ENCODE data around the gene LRRC71.

Gene LRRC71

DNA sequence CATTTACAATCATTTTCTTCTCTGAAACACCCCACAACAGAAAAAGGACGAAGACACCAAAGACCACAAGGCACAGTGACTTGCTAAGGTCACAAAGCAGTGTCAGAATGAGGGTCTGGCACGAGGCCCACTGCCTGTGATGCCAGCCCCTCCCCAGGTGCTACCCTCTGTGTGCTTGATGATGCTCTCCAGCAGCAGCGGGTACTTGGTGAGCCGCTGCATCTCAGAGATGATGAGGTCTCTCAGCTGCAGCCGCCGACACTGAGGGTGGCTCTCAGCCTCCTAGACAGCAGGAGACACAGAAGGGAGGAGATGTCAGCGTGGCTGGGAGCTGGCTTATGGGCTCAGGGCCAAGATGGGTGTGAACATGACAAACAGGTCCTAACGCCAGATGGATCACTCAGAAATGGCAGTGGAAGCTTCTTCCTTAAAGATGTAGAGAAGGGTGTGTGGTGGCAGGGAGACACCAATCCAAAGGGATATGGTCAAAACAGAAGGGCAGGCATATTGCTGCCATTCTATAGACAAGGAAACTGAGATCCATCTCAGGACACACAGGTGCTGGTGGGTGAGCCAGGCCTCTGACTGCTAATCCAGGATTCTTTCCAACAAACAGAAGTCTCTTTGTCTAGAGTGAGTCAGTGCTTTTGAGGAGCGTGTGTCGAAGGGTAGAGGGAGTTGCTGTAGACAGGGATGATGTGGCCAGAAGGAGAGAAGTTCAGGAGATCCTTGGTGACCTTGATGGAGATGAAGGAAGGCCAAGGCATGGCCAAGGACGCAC lies 25.6 kb downstream of the LRRC71 start:
- H3K4me3 ChIP-seq (ENCODE audit: low read depth, low read length): no peak overlapping the region

DNA sequence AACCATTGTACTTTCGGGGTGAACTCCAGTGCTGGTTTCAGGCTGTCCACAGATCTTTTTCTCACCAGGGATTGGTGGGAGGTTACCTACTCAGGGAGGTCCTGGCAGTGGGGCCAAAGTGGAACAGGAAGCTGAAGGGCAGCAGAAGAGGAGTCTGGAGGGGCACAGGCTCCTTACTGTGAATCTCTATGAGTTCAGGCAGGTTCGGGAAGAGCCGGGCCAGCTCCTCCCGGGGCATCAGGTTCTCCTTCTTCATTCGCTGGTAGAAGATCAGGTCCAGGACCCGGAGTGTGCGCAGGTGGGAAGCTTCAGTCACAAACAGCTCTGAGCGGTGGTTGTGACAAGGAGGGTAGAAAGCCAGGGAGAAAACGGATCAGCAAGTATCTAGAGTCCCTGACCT lies 26.7 kb downstream of the LRRC71 start:
- H3K4me3 ChIP-seq (ENCODE audit: low read depth, low read length): no peak overlapping the region

DNA sequence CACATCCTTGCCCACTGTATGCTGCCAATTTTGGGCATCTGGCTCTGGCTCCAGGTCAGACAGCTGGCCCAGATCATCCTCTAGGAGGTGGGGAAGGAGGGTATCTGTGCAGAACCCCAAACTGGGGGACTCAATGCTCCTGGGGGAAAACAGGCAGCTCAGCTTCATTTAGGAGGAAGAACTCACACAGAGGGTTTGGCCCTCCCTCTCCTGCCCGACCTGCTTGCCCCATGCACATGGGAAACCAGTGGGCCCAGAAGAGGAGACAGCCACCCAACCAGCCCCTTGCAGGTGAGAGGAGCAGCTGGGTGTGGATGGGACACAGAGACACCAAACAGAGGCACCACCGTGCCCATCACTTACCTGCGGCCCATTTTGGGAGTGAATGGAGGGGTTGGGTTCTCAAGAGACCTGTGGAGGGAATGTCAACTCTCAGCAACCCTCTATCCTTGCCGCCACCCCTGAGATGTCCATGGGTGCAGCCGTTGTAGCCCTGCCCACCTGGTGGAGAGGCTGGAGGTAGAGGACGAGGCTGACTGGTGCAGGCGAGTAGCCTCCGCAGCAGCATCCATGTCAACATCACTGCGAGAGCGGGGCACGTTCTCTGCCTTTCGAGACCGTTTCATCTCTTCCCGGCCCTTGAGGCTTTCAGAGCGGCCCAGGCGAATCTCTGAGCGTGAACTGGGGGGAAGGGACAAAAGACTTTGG lies 27.5 kb downstream of the LRRC71 start:
- no peak overlapping the region for H3K4me3 ChIP-seq (ENCODE audit: low read depth, low read length)

DNA sequence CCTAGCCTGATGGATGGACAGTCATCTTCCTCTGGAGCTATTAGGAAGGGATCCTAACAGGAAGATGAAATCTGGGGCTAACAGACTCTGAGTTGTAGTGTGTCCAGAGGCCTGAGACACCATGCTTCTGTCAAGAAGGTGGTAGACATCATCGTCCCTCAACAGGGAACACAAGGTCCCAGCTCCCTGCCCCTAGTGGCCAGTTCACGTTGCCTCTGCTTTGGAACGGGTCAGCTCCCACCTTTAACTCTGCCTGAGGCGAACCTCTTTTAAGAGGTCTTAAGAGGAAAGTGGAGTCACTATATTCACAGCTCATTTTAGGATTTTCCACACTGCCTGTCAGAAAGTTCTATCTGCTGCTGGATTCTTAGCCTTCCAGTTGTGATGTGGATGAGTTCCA lies 28.3 kb downstream of the LRRC71 start:
- H3K4me3 ChIP-seq (ENCODE audit: low read depth, low read length): no peak overlapping the region

DNA sequence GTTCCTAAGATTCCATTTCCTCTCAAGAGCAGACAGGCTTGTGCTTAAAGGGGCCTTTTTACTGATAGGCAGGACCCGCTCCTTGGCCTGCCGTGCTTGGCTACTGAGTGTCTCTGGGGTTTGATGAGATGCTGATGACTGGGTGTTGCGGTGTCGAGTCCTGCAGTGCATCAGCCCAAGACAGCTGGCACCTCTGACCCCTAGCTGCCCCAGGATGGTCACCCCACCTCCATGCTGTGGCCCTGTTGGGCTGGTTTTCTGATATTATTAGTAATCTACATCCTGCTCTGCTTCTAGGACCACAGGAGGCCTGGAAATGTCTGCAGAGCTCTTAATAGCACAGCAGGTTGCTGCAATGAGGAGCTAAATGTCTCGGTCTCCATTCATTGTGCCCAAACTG lies 28.7 kb downstream of the LRRC71 start:
- no peak overlapping the region for H3K4me3 ChIP-seq (ENCODE audit: low read depth, low read length)

DNA sequence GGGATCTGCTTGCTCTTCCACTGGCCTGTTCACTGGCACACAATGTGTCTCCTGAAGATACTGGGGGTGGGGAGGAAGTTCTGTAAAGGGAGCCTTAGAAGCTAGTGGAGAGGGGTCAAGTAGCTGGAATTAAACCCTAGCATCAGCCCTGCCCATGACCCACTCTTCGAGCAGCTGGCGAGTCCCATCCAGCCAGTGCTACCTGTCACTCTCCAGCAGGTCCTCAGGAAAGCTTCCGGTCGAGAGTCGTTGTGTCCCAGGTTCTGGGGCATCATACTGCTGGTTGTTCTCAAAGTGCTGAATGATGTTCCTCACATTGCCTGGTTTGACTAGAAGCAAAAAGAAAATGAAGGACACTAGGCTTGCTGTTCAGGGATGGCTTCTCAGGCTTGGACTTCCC lies 30.9 kb downstream of the LRRC71 start:
- H3K4me3 ChIP-seq (ENCODE audit: low read depth, low read length): no peak overlapping the region

DNA sequence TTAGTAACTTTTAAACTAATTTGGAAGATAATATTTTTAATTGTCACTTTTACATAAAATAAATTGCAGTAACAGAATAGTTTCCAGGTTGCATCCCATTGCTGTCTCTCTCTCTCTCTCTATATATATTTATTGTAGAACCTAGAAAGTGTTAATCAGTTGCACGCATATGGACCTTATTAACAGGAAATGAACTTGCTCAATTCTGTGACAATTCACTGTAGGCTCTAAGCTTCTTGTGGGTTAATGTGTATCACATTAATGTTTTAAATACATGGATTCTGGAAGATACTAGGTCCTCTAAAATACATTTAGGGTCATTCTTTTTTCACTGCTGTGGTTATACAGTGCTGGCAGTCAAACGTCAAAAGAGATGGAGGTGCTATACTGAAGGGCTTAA lies 33.1 kb downstream of the LRRC71 start:
- H3K4me3 ChIP-seq (ENCODE audit: low read depth, low read length): no peak overlapping the region

DNA sequence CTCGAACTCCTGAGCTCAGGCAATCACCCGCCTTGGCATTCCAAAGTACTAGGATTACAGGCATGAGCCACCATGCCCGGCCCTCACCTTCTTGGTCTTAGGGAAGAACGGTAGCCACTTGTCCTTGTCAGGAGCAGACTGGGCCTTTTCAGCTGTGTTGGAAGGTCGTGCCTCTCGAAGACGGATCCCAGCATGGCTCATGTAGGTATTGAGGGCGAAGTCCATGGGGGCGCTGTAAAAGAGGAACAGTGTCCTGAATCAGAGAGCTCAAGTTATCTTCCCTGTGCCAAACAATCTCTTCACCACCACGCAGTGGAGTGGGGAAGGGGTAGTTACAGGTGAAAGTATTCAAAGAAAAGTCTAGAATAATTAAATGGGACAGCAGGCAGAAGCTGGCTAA lies 35.9 kb downstream of the LRRC71 start:
- H3K4me3 ChIP-seq (ENCODE audit: low read depth, low read length): no peak overlapping the region

DNA sequence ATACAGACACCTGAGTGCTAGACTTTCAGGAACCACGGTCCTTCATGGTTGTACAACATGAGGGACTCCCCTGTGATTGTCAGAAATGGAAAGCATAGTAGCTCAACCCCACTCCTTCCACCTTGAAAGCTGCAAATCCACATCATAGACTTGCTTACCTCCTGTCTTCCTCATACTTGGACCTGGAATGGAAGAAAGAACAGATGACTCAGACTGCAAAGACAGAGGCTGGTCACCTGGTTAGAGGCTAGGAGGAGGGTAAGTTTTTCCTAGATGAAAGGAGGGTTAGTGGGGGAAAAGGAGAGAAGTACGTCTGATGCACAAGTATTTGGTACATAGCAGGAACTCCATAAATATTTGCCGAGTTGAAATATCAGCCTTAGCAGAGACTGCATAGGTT lies 37.2 kb downstream of the LRRC71 start:
- H3K4me3 ChIP-seq (ENCODE audit: low read depth, low read length): no peak overlapping the region

DNA sequence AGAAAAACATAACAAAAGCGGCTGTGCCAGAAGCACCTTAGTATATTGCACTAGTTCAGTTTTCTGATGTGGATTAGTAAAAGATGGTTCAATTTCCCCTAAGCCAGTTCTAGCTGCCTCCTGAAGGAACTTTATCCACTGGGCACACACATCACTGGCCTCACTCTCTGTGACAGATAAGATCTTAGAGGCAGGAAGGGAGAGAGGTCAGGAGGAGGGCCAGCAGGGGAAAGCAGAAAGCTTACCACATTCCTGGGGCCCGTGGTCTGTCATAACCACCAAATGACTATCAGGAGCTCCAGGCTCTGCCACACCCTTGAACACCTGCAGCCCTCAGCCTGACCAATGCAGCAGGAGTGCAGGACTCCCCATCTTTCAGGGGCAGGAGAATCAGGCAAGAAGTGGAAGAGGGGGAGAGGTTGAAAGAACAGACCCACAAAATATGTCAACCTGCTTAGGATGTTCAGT lies 37.8 kb downstream of the LRRC71 start:
- H3K4me3 ChIP-seq (ENCODE audit: low read depth, low read length): no peak overlapping the region

DNA sequence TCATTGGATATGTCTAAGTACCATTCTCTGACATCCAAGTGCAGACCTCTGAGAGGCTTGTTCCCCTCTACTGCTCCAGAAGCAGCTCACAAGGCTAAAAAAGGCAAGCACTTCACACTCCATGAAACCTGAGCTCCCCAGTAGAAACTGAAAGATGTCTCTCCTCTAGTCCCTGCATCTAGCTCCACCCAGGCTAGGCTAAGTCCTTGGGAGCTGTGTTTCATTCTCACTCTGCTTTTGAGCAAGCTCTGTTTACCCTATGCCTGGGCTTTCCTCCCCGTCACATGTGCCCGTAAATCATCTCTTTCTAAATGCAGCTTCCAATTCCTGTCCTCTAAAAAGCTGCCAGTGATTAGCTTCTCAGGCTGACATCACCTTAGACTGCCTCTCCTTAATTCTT lies 39.0 kb downstream of the LRRC71 start:
- H3K4me3 ChIP-seq (ENCODE audit: low read depth, low read length): no peak overlapping the region

DNA sequence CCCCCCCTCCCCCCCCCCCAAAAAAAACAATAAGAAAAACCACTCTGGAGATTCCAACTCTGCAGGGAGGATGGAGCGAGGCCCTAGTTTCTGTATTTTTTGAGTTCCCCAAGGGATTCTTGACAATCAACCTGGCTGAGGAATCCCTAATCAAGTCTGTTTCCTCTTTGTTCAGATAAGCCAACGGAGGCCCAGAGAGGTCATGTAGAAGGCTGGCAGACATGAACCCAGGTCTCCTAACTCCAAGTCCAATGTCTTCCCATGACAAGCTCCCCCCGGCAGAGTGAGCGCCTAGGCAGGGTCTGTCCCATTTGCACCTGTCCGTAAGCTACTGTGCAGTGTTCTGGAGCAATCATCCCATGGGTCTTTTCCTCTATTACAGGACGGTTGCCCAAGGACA lies 39.5 kb downstream of the LRRC71 start:
- H3K4me3 ChIP-seq (ENCODE audit: low read depth, low read length): no peak overlapping the region

DNA sequence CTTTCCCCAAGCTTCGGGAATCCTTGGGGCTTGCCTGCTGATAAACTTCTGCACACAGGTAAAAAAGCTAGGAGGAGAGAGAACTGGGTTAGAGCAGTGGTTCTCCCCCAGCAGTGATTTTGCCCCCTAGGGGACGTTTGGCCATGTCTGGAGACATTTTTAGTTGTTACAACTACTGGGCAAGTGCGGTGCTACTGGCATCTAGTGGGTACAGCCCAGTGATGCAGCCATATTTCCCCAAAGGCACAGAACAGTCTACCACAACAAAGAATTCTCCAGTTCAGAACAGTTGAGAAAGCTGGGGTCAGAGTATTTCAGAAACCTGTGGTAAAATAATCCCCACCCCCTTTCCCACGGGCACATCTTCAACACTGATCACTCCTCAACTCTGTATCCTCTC lies 41.3 kb downstream of the LRRC71 start:
- H3K4me3 ChIP-seq (ENCODE audit: low read depth, low read length): no peak overlapping the region

DNA sequence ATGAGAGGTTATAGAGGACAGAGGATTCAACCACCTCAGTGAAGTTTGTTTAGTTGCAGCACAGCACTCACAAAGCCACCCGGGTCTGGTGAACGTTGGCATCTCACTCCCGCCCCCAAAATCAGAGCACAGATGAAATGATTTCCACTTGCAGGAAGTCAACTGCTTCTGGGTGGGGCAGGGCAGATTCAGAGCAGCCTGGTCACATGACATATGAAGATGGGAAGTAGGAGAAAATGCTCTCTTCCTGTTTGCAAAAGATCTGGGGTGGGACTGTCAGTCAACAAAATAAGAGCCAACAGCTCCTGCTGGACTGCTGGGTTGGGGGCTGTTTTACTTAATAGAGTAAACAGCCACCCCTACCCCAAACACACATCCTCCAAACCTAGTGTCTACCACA lies 43.2 kb downstream of the LRRC71 start:
- H3K4me3 ChIP-seq (ENCODE audit: low read depth, low read length): no peak overlapping the region

DNA sequence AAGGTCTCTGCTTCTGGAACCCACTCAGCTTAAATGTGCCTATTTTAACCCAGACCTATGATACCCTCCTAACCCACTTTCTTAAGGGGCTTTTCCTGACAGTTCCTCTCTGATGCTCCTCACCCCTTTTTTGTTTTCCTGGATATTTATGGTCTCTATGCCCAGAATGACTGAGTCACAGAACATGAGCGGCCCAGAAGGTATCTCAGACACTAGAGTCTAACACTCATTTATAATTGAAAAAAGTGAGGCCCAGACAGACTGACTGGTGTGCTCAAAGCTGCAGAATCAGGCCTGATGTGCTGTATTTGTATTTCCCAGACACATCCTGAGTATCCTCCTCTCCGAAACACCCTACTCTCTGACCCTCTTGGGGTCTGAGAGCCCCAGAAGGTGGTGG lies 44.0 kb downstream of the LRRC71 start:
- H3K4me3 ChIP-seq (ENCODE audit: low read depth, low read length): no peak overlapping the region

DNA sequence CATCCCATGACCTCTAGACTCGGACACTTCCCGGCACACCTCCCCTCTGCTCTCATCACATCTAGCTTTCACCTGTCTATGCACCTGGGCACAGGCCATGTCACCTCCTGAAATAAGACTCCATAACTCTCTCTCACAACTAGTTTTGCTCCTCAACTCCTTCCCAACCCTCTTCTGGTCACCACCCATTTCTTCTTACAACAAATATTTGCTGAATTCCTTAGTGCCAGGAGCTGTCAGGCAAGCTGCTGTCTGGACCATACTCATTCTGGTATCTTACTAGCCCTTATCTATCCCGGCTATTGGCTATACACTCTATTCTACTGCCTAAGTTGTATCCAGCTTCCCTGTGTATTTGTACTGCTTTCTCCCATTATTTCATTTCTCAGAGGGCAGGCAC lies 49.1 kb downstream of the LRRC71 start:
- H3K4me3 ChIP-seq (ENCODE audit: low read depth, low read length): no peak overlapping the region

DNA sequence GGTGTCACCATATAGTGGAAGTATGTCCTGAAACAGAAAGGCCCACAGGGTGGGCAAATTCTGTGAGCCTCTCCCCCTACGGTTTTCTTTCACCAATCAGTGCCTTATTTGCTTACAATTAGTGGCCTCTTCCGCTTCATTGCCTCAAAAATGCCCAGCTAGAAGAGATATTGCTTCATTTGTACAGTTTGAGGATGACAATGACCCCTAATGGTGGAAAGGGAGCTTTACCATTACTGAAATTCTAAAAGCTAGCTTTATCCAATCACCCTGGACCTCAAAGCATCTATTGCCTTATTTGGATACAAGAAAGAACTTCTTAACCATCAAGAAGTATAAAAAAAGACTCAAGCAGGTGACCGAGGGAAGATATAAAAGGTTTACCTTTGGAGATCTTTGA lies 49.6 kb downstream of the LRRC71 start:
- H3K4me3 ChIP-seq (ENCODE audit: low read depth, low read length): no peak overlapping the region

DNA sequence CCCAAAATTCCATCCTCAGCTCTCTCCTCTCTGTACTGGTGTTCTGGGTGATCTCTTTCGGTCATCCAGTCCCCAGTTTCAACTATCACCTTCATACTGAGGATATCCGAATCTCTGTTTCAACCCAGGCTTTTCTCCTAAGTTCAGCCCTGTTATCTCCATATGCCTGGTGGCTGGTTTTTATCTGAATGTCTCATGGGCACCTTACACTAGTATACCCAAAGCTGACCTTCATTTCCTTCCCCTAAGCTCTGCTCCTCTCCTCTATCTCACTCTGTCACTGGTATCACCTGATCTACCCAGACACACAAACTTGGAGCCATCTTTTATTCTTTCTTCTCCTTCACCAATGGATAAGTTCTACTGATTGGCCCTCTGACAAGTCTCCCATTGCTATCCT lies 53.0 kb downstream of the LRRC71 start:
- H3K4me3 ChIP-seq (ENCODE audit: low read depth, low read length): no peak overlapping the region

DNA sequence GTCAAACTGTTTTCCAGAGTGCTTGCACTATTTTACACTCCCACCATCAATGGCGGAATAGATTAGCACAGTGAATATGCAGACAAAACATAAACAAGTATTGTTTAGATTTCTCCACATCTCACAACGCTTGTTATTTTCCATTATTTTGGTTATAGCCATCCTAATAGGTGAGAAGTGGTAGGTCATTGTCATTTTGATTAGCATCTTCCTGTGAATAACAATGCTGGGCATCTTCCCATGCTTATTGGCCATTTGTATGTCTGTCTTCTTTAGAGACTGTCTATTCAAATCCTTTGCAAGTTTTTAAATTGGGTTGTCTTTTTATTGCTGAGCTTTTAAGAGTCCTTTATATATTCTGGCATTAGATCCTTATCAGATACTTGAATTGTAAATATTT lies 54.7 kb downstream of the LRRC71 start:
- H3K4me3 ChIP-seq (ENCODE audit: low read depth, low read length): no peak overlapping the region

DNA sequence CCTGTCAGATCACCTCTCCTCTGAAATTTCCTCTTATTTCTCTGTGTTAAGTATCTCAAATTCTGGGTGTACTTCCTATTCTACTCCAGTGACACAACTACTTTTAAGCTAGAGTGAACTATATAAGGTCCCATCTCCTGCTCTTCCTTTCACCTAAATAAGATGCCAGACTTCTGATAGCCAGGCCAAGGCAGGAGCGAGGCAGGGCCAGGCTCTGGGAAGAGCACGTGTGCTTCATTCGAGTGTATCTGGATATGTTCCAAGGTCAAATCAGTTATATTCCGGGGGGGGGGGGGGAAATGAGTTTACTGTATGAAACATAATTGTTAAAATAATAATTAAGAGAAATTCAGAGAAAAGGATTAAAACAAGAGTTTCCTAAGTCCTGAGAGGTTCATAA lies 60.1 kb downstream of the LRRC71 start:
- H3K4me3 ChIP-seq (ENCODE audit: low read depth, low read length): no peak overlapping the region
